ENCODE results near the gene NFIL3.

The NFIL3 gene

DNA sequence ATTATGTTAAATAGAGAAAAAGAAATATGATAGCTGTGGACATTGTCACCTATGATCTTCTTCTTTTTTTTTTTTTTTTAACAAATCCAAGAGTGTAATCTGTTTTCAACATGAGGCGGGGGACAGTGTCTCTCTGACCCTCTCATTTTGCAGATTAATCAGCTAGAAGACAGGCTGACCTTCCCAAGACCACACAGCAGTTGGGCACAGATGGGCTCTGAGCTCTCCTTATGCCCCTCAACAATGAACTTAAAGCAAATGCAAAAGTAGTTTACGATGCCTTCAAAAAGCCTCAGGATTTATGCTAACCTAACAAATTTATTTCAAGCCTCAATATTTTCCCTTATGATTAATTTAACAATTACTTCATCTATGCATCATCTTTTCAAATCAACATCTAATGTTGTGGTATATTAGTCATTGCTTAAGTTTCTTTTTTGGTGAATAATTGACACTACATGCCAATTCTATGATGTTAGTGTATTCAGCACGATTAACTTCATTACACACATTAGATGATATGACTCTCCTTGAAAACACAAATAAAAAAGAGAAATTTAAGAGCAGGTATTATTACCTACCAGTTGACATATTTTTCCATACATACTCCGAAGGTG, 7.4 kb downstream of the NFIL3 start:
- Histone ChIP-seq H3K27ac (no peak overlapping the region), H3K4me3 (no peak overlapping the region)
- DNase-seq (ENCODE audit: low spot score), result no peak
- TF ChIP-seq, protein P1, sequence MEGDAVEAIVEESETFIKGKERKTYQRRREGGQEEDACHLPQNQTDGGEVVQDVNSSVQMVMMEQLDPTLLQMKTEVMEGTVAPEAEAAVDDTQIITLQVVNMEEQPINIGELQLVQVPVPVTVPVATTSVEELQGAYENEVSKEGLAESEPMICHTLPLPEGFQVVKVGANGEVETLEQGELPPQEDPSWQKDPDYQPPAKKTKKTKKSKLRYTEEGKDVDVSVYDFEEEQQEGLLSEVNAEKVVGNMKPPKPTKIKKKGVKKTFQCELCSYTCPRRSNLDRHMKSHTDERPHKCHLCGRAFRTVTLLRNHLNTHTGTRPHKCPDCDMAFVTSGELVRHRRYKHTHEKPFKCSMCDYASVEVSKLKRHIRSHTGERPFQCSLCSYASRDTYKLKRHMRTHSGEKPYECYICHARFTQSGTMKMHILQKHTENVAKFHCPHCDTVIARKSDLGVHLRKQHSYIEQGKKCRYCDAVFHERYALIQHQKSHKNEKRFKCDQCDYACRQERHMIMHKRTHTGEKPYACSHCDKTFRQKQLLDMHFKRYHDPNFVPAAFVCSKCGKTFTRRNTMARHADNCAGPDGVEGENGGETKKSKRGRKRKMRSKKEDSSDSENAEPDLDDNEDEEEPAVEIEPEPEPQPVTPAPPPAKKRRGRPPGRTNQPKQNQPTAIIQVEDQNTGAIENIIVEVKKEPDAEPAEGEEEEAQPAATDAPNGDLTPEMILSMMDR (IDR thresholded peaks at IDR 0.05), result no peak

DNA sequence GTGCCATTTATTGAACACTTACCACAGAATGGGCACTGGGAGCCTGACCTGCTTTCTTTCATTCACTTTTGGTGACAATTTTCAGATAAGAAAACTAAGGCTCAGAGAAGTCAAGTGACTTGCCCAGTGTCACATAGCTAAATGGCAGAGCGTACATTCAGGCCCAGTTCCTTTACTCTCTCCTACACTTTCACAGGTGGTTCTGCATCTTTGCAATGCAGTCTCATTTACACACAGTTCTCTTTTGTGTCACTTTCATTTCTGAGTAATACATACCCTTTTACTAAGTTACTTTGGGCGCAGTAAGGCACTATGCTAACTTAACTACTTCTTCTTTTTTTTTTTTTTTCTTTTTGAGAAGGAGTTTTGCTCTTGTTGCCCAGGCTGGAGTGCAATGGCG, 8.3 kb downstream of the NFIL3 start:
- no peak overlapping the region for H3K27ac ChIP-seq
- no peak for DNase-seq (ENCODE audit: low spot score)
- no peak overlapping the region for H3K4me3 ChIP-seq
- TF ChIP-seq, protein P1 (IDR thresholded peaks at IDR 0.05), result no peak

DNA sequence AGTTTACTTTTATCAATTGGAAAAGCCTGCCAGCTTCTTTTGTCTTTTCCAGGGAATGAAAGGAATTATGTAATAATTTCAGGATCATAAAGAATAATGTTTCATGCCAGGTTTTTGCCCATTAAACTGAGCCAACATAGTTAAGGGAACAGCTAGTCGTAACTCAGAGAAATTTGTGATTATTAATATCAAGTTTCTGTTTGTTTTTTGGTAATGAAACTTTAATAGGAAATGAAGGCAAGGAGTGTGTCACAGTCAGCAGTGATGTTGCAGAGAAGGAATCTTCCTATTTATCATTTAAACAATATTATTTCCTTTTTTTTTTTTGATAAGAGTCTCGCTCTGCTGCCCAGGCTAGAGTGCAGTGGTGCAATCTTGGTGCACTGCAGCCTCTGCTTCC, 10.7 kb downstream of the NFIL3 start:
- Histone ChIP-seq H3K27ac (no peak overlapping the region), H3K4me3 (no peak overlapping the region)
- TF ChIP-seq, protein P1 (IDR thresholded peaks at IDR 0.05), result no peak
- no peak for DNase-seq (ENCODE audit: low spot score)

DNA sequence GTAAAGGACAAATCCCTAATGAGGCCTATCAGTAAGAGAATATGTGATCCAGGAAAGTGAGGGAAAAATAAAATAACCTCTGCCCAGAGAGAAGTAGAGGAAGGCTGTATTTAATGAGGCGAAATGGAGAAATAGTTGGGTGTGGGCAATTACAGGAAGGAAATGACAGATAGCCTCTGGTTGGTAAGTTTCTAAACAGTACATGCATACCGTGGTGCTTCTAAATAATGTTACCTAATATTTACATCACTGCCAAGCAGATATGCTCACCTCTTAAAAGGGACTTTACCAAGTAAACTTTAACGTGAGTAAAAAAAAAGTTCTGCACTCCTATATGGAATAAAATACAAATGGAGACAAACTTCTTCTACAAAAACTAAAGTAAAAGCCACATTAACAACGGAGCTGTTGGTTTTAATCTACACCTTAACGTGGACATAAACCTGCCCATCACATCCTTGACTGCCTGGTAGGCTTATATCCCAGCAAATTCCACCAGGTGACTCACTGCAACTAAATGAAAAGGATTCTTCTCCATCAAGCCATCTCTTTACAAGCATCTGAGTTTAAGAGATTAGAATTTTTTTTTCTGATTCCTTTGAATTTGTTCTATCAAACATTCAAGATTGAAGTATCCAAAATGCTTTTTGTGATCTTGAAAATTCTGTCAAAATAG, 12.4 kb downstream of the NFIL3 start:
- DNase-seq (ENCODE audit: low spot score), result no peak
- Histone ChIP-seq H3K4me3 (no peak overlapping the region), H3K27ac (no peak overlapping the region)
- TF ChIP-seq, protein P1 (IDR thresholded peaks at IDR 0.05), result no peak

DNA sequence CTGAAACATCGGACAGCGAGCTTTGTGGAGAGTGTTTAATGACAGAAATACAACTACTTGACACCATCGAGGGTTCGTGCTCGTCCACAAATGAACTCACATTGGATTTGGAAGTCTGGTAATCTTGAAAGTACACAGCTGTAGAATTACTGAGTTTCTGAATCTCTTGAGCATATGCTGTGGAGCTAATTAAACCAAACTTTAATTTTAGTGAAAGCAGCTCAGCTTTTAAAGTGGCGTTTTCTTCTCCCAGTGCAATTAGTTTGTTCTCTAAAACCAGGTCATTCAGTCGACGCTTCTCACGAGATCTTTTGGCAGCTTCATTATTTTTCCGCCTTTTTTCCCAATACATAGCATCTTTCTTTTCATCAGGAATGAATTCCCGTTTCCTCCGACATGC, 13.5 kb downstream of the NFIL3 start:
- Histone ChIP-seq H3K4me3 (no peak overlapping the region), H3K27ac (no peak overlapping the region)
- TF ChIP-seq, protein P1 (IDR thresholded peaks at IDR 0.05), result no peak
- no peak for DNase-seq (ENCODE audit: low spot score)

DNA sequence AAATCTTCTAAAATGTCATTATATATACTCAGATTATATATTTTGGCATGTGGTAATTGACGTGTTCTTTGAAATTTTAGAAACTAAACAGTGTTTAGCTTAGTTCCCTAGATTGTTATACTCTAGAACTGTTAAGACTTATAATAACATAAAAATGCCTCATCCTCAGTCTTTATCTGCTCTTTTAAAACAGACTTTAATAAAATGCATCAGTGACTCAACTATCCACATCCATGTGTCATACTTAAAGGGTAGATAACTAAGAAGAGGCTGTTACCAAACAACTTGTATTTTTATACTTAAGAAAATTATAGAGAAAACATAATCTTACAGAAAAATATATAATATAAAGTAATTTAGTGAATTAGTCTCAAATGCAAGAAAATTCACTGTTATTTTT, 15.2 kb downstream of the NFIL3 start:
- TF ChIP-seq, protein P1 (IDR thresholded peaks at IDR 0.05), result no peak
- DNase-seq (ENCODE audit: low spot score), result no peak
- no peak overlapping the region for H3K4me3 ChIP-seq
- no peak overlapping the region for H3K27ac ChIP-seq
